Naive B cell (primary cell): ENCODE results near the gene PTPRD. TPM values are rescaled to one million over a fixed set of nuclear protein-coding genes. Genes with fewer than 3 reads are reported as not detected.

Experiments used
- ATAC-seq, 2 donors: fragments of 150-1000 bp; cut with Tn5 transposase; 2 replicates each; pipeline ENCODE4 v1.10.0; 2021; ENCODE audit warnings: low read depth in 2 of 2, mild to moderate bottlenecking in 2 of 2, moderate library complexity in 2 of 2
- DNase-seq: peaks from one replicate; pipeline ENCODE4 v3.0.0; 2022
- H3K27ac Mint-ChIP-seq, 6 donors: one replicate each; pipeline ENCODE4 v1.8.0; 2020 to 2022; ENCODE audit warnings: mild to moderate bottlenecking in 6 of 6, mixed read lengths in 6 of 6, moderate library complexity in 5 of 6, inconsistent platforms in 2 of 6
- H3K27me3 Mint-ChIP-seq, 3 donors: one replicate each; pipeline ENCODE4 v1.8.0; 2021 to 2022; ENCODE audit warnings: mixed read lengths in 3 of 3, mild to moderate bottlenecking in 1 of 3
- H3K36me3 Mint-ChIP-seq, 2 donors: one replicate each; pipeline ENCODE4 v1.8.0; 2020 to 2022; ENCODE audit warnings: mixed read lengths in 2 of 2, inconsistent platforms in 1 of 2, mild to moderate bottlenecking in 1 of 2
- H3K4me1 Mint-ChIP-seq, 3 donors: one replicate each; pipeline ENCODE4 v1.8.0; 2020 to 2022; ENCODE audit warnings: mixed read lengths in 3 of 3, inconsistent platforms in 1 of 3, mild to moderate bottlenecking in 1 of 3, moderate library complexity in 1 of 3
- H3K4me3 Mint-ChIP-seq, 8 donors: one replicate each; pipeline ENCODE4 v1.8.0; 2020 to 2022; ENCODE audit warnings: mild to moderate bottlenecking in 8 of 8, mixed read lengths in 8 of 8, moderate library complexity in 8 of 8, inconsistent platforms in 2 of 8
- H3K9me3 Mint-ChIP-seq, 7 donors: one replicate each; pipeline ENCODE4 v1.8.0; 2020 to 2022; ENCODE audit warnings: mixed read lengths in 7 of 7, mild to moderate bottlenecking in 5 of 7, inconsistent platforms in 2 of 7, moderate library complexity in 1 of 7
- polyA plus RNA-seq, 6 donors: library from polyadenylated mRNA; unstranded; fragments of 300-500 nt; fragmentation: Illumina TruSeq; gene quantifications; one replicate each; pipeline ENCODE4 v1.2.3, GENCODE V29; 2021; ENCODE audit warnings: low read depth in 6 of 6

Gene PTPRD
- polyA plus RNA-seq, 6 donors from 2014 or later: not detected

- ATAC-seq: no peak
- Mint-ChIP-seq H3K4me1 (no peaks in the 10 kb centered on the region), H3K27me3 (peaks cover 0 to 3% (median 0%) of the 10 kb centered on the region in 3 donors), H3K9me3 (no peaks in the 10 kb centered on the region), H3K4me3 (no peak overlapping the region), H3K36me3 (no peaks in the 10 kb centered on the region), H3K27ac (no peak overlapping the region)
- no peak for DNase-seq
Measured at GRCh38 chr9:10274988-10275387, 337.8 kb downstream of the PTPRD start.

- Mint-ChIP-seq H3K9me3 (no peaks in the 10 kb centered on the region), H3K4me3 (no peak overlapping the region), H3K27ac (peak overlapping the region in 1 of 6 donors; percentile 47), H3K36me3 (no peaks in the 10 kb centered on the region), H3K27me3 (peaks cover 0 to 3% (median 0%) of the 10 kb centered on the region in 3 donors), H3K4me1 (no peaks in the 10 kb centered on the region)
- ATAC-seq (no peak), DNase-seq (no peak)
Measured at GRCh38 chr9:10274175-10274574, 338.6 kb downstream of the PTPRD start.

GRCh38 chr9:10272830-10273229, 340.0 kb downstream of the PTPRD start:
- peaks cover 0 to 7% (median 0%) of the 10 kb centered on the region in 3 donors for H3K4me1 Mint-ChIP-seq
- H3K27ac Mint-ChIP-seq: no peak overlapping the region
- H3K9me3 Mint-ChIP-seq: no peaks in the 10 kb centered on the region
- H3K27me3 Mint-ChIP-seq: peaks cover 0 to 3% (median 0%) of the 10 kb centered on the region in 3 donors
- no peaks in the 10 kb centered on the region for H3K36me3 Mint-ChIP-seq
- DNase-seq (no peak), ATAC-seq (no peak)
- H3K4me3 Mint-ChIP-seq: no peak overlapping the region

GRCh38 chr9:10268531-10269485, 344.0 kb downstream of the PTPRD start:
- Mint-ChIP-seq H3K27ac (peak overlapping the region in 3 of 6 donors; percentile 0 to 78 (median 6)), H3K4me1 (peaks cover 0 to 7% (median 0%) of the 10 kb centered on the region in 3 donors), H3K4me3 (no peak overlapping the region), H3K27me3 (no peaks in the 10 kb centered on the region), H3K36me3 (no peaks in the 10 kb centered on the region), H3K9me3 (peaks cover 0 to 2% (median under 1%) of the 10 kb centered on the region in 7 donors)
- peak; percentile 1 for DNase-seq
- peak in 1 of 2 donors; percentile 45 for ATAC-seq

- Mint-ChIP-seq H3K36me3 (no peaks in the 10 kb centered on the region), H3K4me3 (no peak overlapping the region)
Measured at GRCh38 chr9:10265153-10265631, 347.6 kb downstream of the PTPRD start.

GRCh38 chr9:10260501-10260900, 352.3 kb downstream of the PTPRD start:
- H3K9me3 Mint-ChIP-seq: peaks cover 1 to 20% (median 4%) of the 10 kb centered on the region in 7 donors

More at GRCh38 chr9:10265153-10265631, 347.6 kb downstream of the PTPRD start:
- Mint-ChIP-seq H3K27me3 (no peaks in the 10 kb centered on the region), H3K9me3 (peaks cover 1 to 20% (median 4%) of the 10 kb centered on the region in 7 donors), H3K4me1 (peaks cover 0 to 7% (median 0%) of the 10 kb centered on the region in 3 donors), H3K27ac (no peak overlapping the region)
- ATAC-seq: no peak
- no peak for DNase-seq

GRCh38 chr9:10259668-10260067, 353.1 kb downstream of the PTPRD start:
- Mint-ChIP-seq H3K27me3 (no peaks in the 10 kb centered on the region), H3K9me3 (peaks cover 0 to 20% (median 4%) of the 10 kb centered on the region in 7 donors), H3K27ac (no peak overlapping the region), H3K4me3 (no peak overlapping the region), H3K4me1 (no peaks in the 10 kb centered on the region), H3K36me3 (no peaks in the 10 kb centered on the region)
- DNase-seq (no peak), ATAC-seq (no peak)

More at GRCh38 chr9:10260501-10260900, 352.3 kb downstream of the PTPRD start:
- Mint-ChIP-seq H3K36me3 (no peaks in the 10 kb centered on the region), H3K27ac (no peak overlapping the region), H3K4me1 (no peaks in the 10 kb centered on the region), H3K27me3 (no peaks in the 10 kb centered on the region), H3K4me3 (no peak overlapping the region)
- ATAC-seq (no peak), DNase-seq (no peak)

GRCh38 chr9:10255758-10256157, 357.0 kb downstream of the PTPRD start:
- ATAC-seq (no peak), DNase-seq (no peak)
- Mint-ChIP-seq H3K4me3 (no peak overlapping the region), H3K36me3 (no peaks in the 10 kb centered on the region), H3K9me3 (peaks cover 0 to 4% (median 0%) of the 10 kb centered on the region in 7 donors), H3K4me1 (no peaks in the 10 kb centered on the region), H3K27me3 (no peaks in the 10 kb centered on the region), H3K27ac (no peak overlapping the region)

- Mint-ChIP-seq H3K9me3 (peaks cover 0 to 2% (median 0%) of the 10 kb centered on the region in 7 donors), H3K36me3 (no peaks in the 10 kb centered on the region), H3K4me1 (no peaks in the 10 kb centered on the region), H3K4me3 (no peak overlapping the region), H3K27me3 (no peaks in the 10 kb centered on the region), H3K27ac (no peak overlapping the region)
- DNase-seq: no peak
- ATAC-seq: no peak
Measured at GRCh38 chr9:10254338-10254737, 358.5 kb downstream of the PTPRD start.

- Mint-ChIP-seq H3K4me1 (no peaks in the 10 kb centered on the region), H3K36me3 (no peaks in the 10 kb centered on the region), H3K27ac (no peak overlapping the region), H3K27me3 (no peaks in the 10 kb centered on the region), H3K4me3 (no peak overlapping the region), H3K9me3 (peaks cover 0 to 2% (median 0%) of the 10 kb centered on the region in 7 donors)
- ATAC-seq: no peak
- DNase-seq: no peak
Measured at GRCh38 chr9:10253341-10253740, 359.5 kb downstream of the PTPRD start.

- ATAC-seq (no peak), DNase-seq (no peak)
- Mint-ChIP-seq H3K27ac (peak overlapping the region in 1 of 6 donors; percentile 4), H3K27me3 (no peaks in the 10 kb centered on the region), H3K4me1 (no peaks in the 10 kb centered on the region), H3K9me3 (no peaks in the 10 kb centered on the region), H3K36me3 (no peaks in the 10 kb centered on the region), H3K4me3 (no peak overlapping the region)
Measured at GRCh38 chr9:10252174-10252573, 360.6 kb downstream of the PTPRD start.

- H3K4me3 Mint-ChIP-seq: no peak overlapping the region
- DNase-seq (no peak), ATAC-seq (no peak)
- no peaks in the 10 kb centered on the region for H3K27me3 Mint-ChIP-seq
- no peaks in the 10 kb centered on the region for H3K9me3 Mint-ChIP-seq
- no peak overlapping the region for H3K27ac Mint-ChIP-seq
- no peaks in the 10 kb centered on the region for H3K4me1 Mint-ChIP-seq
- no peaks in the 10 kb centered on the region for H3K36me3 Mint-ChIP-seq
Measured at GRCh38 chr9:10251490-10251889, 361.3 kb downstream of the PTPRD start.

- Mint-ChIP-seq H3K4me3 (no peak overlapping the region), H3K36me3 (no peaks in the 10 kb centered on the region), H3K4me1 (no peaks in the 10 kb centered on the region), H3K9me3 (peaks cover 0 to 5% (median 0%) of the 10 kb centered on the region in 7 donors), H3K27me3 (no peaks in the 10 kb centered on the region), H3K27ac (no peak overlapping the region)
- no peak for DNase-seq
- ATAC-seq: no peak
Measured at GRCh38 chr9:10250219-10250618, 362.6 kb downstream of the PTPRD start.

GRCh38 chr9:10248890-10249289, 363.9 kb downstream of the PTPRD start:
- no peaks in the 10 kb centered on the region for H3K36me3 Mint-ChIP-seq
- no peak overlapping the region for H3K27ac Mint-ChIP-seq
- DNase-seq: no peak
- peaks cover 0 to 4% (median 0%) of the 10 kb centered on the region in 3 donors for H3K27me3 Mint-ChIP-seq
- H3K9me3 Mint-ChIP-seq: peaks cover 0 to 5% (median 0%) of the 10 kb centered on the region in 7 donors
- ATAC-seq: no peak
- H3K4me3 Mint-ChIP-seq: no peak overlapping the region
- H3K4me1 Mint-ChIP-seq: no peaks in the 10 kb centered on the region
